GM04504 (cell line): Measurements from ENCODE around the gene PIEZO1.

Source experiments
- DNase-seq: peaks from one replicate; pipeline ENCODE4 v3.0.0-alpha.2; 2012; ENCODE audit warnings: low read depth

PIEZO1 gene

DNA sequence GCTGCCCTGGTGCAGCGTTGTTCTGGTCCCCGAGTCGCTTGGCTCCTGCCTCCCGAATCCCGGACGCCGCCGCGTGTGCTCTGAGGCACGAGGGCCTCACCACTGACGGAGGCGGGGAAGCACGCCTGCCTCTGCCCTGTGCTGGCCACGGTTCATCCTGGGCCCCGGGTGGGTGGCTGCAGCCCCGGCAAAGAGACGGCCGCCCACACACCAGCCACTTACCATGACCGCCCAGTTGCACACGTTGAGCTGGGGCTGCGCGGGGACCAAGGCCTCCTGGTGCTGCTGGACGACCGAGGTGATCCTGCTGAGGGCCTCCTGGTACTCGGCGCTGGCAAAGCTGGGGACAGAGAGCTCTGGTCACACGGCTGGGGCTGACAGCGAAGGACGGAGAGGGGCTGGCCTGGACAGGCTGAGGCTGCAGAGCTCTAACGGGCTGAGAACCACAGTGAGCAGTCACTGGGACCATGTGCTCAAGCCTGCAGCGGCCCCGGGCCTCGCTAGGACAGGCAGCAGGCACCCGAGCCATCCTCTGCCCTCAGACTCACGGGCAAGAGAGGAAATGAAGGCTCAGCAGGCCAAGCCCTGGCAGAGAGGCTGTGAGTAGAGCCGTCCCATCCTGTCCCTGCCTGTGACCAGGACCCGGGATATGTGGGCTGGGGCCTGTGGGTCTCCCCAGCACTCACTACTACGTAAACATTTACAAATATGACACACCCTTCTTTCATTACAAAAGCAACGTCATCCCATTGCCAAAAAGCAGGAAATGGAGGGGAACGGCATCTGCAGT is 33.0 kb upstream of the PIEZO1 start:
- DNase-seq: no peak

DNA sequence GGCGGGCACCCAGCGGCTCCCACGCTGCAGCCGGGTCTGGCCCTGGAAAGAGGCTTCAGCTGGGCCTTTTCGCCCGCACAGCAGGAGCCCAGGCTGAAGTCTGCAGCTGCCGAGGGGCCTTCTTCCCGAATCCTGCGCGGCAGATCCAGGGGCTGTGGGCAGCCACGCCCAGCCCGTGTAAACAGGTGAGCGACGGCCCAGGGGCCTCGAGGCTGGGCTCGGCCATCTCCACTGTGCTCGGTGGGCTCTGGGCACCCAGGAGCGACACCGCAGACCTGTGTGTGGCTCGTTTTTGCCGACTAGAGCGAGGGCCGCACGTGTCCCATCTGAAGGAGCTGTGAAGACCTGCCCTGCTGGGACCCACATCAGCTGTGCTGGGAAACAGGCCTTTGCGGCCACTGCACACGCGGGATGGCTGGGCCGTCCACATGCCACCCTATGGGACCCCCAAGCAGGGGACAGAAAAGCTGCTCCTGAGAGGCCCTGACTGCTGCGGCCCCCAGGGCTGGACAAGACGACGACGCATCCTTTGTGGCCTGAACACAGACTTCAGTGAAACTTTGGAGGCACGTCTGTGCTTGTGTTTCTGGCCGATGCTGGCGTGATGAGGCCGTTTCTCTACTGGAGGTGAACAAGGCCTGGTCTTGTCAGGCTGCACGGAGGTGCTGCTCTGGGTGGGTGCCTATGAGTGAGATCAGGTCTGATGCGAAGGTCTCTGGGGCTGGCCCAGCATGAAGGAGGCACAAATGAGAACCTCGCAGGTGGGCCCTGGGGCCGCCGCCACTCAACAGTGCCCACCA is 31.9 kb upstream of the PIEZO1 start:
- no peak for DNase-seq

DNA sequence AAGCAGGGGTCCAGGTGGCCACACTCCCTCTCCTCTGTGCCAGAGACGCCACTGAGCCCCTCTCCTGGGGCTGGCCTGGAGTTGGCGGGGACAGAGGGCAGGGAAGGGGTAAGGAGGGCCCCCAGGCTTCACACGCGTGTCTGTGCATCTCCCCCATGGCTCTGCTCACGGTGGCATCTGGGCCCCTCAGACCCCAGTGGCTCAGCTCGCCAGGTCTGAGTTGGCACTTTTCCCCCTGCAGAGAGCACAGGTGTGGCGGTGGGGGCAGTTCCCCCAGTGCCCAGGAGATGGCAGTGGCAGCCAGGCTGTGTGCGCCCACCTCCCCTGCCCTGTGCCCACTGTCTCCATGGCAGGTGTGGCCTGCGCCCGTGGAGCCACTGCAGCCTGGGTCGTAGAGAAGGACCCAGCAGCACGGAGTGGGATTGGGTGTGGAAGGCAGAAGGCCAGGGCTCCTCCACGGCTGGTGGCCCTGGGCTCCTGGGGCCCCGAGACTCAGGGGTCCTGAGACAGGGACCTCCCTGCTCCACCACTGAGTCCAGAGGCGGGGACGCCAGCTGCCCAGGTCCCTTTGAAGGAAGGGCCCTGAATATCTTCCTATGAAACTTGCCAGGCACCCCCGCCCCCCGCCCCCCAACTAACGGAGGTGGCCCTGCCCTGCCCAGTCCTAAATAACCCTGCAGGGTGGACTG is 31.0 kb upstream of the PIEZO1 start:
- DNase-seq: no peak

DNA sequence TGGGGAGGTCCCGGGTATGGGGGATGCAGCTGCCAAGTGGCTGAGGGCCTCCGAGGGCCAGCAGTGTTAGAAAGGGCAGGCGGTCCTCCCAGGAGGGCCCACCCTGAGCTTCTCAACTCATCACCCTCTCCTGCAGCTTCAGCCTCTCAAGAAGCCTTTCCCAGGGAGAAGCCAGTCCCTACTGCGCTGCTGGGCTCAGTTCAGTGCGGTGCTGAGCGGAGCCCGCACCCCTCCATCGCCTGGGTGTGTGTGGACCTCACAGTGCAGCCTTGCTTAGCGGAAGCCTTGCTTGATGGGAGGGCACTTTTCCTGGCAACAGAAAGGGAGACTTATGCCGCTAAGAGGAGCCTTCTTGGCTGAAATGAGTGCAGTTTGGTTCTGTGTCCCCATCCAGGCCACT is 30.2 kb upstream of the PIEZO1 start:
- DNase-seq: no peak

DNA sequence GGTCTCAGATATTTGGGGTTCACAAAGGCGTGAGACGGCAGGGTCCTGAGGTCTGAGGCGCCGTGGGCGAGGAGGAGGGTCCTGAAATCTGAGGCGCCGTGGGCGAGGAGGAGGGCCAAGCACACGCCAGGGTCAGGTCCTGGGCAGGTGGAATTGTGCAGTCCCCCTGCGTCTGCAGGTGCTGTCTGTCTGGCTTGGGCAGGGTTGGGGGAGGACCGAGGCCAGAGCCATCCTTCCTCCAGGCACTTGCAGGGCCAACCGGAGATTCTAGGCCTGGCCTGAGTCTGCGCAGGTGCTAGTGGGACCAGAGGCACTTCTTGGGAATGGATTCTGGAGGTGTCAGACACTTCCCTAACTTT is 29.1 kb upstream of the PIEZO1 start:
- no peak for DNase-seq

DNA sequence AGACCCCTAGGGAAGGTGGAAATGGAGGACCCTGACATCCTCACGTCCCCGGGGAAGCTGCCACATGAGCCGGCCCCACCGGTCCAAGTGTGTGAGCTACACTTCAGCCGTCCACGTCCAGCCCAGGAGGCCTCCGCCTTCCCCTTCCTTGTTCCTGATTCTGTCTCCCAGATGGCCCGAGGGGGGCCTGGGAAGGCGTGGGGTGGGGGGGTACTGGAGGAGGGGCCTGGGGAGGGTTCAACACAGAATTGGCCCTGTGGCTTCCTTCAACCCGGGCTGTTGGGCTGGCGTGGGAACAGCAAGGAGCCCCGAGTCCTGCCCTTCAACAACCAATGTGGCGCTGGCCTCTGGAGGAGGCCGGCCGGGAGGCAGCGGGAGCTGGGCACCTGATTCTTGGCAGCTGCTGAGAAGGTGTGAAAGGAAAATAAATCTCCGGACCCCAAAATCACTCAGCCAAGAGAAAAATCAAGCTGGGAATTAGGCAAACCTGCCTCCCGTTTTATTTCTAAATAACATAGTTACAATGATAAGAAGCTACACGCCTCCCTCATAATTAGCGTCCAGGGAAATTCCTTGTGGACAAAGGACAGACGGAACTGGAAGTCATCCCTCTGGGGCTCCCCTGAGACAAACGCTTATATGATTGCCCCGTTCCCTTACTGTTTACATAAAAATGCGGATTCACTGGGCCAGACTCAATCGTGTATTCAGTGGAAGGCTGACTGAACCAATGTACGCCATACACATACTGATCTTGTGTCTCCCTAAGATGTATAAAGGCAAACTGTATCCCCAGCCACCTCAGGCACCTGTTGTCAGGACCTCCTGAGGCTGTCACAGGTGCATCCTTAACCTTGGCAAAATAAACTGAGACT is 28.5 kb upstream of the PIEZO1 start:
- no peak for DNase-seq

DNA sequence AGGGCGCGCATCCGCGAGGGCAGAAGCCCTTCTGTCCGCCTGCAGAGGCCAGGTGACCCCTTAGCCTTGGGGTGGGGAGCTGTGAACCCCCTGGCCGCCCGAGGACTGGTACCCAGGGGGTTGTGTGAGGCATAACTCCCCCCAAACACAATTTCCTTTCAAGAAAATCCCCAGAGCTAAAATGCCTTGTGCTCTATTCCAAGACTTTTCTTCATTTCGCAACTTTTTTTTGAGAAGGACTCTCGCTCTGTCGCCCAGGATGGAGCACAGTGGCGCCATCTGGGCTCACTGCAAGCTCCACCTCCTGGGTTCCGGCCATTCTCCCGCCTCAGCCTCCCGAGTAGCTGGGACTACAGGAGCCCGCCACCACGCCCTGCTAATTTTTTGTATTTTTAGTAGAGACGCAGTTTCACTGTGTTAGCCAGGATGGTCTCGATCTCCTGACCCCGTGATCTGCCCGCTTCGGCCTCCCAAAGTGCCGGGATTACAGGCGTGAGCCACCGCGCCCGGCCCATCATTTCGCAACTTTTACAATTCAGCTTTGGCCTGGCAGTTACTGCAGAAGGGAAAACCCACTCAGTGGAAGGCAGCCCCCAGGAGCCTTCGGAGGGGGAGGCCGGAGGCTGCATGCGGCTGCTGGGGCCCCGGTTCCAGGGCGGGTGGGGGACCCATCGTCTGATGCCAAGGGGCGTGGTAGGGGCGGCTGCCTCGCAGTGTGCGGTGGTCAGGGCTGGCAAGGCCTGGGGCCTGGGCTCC is 27.7 kb upstream of the PIEZO1 start:
- DNase-seq: peak; percentile 27

DNA sequence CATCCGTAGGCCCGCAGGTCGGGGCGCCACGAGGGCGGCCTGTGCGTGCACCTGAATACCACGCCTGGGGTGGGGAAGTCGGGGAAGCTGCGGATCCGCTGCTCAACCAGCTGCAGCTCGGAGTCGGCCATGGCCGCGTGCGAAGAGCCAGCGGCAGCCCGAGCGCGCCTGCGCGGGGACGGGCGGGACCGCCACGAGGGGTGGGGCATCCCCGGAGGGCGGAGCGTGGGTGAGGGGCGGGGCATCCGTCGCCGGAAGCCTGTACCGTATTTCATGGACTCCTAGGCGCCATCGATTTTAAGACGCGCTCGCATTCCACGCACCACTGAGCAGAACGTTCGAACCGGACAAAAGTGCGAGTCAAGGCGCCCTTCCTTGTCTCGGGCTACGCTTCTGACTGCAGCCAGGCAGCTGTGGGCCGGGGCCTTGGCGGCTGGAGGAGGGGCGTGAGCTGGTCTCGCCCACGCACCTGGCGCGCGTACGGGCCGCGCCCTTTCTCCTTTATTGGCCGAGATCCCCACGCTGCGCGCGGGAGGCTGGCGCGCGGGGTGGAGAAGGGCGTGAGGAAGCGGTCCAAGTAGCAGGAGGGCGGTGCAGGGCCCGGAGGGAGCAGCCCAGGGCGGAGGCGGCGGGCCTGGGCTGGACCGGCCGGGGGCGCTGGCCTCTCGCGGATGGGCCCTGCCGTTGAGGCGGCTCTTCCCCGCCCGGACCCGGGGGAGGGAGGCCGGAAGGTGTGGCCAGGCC is 26.9 kb upstream of the PIEZO1 start, which contains the start of gene APRT:
TSS of gene APRT (minus strand) at position 160 of the 744 bp plus-strand sequence. CDS start at position 131, 29 bp downstream.
- peak; percentile 81 for DNase-seq

DNA sequence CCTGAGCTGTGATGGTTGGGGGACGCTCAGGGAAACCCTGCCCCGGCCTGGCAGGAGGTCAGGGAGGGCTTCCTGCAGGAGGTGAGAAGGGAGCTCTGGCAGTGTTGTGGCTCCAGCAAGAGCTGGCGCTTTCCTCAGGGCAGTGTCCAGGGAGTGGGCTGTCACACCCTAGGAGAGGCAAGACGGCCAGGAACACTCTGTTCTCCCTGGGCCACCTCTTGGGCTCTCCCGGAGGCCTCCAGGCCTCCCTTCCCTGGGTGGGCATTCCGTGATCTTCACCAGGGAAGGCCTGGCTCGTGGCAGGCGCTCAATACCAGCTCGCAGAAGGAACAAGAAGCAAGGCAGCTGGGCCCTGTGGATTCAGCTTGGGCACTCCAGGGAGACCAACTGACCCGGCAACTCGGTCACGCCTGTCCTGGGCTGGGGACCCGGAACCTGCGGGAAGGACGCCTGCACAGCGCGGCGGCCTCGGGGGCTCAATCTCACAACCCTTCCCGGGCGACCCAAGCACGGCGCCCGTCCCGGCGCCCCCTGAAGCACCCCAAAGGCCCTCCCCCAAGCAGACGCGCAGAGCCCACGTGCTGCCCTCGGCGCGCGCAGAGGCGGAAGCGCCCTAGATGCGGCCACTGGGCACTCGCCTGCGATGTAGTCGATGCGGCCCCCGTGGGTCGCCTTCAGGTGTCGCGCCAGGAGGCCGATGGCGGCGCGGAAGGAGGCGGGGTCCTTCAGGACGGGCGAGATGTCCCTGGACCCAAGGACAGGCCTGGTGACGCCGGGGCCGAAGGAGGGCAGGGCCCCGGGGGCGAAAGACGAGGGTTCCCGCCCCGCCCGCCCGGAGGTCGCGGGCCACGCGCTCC is 26.1 kb upstream of the PIEZO1 start:
- peak; percentile 46 for DNase-seq

DNA sequence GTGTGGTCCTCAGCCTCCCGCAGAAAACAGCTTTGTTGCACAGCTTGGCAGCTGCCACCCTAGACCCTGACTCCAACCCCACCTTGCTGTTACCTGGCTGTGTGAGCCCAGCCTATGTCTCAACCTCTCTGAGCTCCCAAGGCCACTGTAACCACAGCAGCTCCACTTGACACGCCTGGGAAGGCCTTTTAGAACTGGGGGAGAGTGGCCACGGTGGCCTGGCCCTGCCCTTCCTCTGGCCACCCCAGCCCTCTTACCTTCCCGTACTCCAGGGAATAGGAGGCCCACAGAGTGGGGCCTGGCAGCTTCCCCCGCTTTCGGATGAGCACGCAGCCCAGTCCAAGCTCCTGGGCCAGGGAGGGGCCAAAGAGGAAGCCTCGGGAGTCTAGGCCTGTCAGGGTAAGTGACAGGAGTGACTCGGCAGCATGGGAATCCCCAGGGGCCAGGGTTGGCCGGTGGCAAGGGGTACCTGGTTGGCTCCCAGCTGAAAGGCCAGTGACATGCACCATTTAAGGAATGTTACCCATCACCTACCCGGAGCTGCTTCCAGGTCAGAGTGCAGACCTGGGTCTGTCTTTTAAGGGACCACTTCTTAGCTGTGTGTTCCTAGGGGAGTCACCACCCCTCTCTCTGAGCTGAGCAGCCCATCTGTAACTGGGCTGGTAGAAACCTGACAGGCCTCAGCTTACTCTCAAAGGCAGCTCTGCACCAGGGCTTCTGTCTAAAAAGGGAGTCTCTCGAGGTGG is 25.3 kb upstream of the PIEZO1 start:
- no peak for DNase-seq

DNA sequence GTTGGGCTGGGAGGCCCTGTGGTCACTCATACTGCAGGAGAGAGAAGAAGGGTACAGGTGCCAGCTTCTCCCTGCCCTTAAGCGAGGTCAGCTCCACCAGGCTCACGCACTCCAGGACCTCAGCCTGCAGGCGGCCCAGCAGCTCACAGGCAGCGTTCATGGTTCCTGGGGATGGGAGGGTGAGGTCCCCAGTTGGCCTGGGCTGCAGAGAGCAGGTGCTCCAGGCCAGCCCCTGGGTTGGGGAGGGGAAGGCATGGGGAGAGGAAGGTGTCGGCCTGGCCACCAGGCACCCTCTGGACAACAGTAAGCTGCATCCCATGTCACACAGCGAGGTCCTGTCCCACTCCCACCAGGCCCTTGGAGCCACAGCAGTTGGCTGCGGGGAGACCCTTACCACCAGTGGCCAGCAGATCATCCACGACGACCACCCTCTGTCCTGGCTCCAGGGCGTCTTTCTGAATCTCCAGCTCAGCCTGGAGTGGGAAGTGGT is 24.7 kb upstream of the PIEZO1 start:
- DNase-seq: no peak

DNA sequence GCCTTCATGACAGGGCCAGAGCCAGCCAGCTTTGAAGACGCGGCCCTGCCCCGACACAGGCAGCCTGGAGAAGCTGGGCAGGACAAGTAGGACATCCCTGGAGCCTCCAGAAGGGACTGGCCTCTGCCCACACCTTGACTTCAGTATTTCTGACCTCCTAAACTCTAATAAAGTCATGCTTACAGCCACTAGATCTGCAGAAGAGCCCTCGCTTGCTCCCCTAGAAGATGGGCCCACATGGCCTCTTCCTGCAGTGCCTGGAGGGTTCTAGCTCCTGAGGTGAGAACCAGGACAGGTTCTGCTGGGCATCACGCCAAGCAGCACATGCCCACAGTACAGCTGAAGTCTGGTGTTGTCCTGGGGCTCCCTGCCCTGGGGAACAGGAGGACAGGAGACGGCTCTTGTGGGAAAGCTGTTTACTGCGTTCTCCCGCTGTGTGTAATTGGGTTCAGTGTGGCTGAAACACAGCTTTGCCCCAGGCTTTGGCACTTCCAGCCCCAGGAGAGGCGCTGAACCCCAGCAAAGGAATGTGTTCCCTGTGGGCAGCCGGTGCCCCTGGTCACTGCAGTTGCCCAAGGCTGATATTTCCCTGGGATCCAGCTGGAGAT is 24.2 kb upstream of the PIEZO1 start:
- no peak for DNase-seq

DNA sequence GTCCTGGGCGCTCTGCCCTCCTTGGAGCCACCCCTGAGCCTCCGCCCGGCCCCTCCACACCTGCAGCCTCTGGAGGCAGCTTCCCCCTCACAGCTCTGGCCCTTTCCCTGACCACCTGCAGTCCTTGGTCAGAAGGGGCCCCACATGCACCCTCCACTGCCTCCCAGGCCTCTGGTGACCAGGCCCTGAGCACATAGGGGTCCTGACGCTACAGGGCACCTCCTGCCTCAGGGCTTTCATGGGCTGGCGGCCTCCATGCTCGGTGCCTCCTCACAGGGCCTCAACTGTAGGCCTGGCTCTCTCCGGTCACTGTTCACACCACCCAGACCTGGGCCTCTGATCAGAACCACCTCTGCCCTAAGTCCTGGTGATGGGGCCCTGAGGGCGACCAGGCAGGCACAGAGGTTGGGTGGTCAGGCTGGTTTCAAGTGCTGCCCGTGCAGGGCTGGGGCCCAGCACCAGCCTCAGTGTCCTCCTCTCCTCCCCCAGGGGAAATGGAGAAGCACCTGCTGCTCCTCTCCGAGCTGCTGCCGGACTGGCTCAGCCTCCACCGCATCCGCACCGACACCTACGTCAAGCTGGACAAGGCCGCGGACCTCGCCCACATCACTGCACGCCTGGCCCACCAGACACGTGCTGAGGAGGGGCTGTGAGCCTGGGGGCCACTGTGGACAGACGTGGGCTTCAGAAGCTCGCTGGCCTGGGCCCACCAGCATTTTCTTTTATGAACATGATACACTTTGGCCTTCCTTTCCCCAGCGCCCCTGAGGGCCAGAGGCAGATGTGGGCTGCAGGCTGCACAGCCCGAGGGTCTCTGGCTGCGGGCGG is 22.8 kb upstream of the PIEZO1 start:
- DNase-seq: no peak

DNA sequence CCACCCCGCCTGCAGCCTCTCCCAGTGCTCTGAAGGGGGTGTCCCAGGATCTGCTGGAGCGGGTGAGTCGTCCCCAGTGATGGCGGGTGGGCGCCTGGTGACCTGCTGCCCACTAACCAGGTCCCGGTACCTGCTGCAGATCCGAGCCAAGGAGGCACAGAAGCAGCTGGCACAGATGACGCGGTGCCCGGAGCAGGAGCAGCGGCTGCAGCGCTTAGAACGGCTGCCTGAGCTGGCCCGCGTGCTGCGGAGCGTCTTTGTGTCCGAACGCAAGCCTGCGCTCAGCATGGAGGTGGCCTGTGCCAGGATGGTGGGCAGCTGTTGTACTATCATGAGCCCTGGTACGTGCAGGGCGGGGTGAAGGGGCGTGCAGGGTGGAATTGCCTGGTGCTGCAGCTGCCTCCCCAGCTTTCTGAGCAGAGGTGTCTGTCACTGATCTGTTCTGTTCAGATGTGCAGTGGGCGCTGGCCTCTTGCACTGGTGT is 22.2 kb upstream of the PIEZO1 start:
- no peak for DNase-seq

DNA sequence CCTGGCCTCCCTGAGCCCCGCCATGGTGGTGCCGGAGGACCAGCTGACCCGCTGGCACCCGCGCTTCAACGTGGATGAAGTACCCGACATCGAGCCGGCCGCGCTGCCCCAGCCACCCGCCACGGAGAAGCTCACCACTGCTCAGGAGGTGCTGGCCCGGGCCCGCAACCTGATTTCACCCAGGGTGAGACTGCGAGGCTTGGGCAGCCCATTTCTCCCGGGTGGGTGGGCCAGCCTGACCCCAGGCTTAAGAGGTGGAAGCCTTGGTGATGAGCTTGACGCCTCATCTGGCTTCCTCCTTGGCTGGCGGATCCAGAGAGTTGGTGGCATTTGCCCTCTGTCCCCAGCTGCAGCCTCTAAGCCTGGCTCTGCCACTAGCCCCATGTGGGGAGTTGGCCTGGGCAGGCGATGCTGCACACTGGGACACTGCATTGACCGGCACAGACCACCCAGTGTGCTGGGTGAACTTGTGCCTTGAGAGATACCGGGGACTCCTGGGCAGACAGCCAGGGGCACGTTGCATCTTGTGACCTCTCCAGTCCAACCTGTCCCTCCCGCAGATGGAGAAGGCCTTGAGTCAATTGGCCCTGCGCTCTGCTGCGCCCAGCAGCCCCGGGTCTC is 21.6 kb upstream of the PIEZO1 start:
- no peak for DNase-seq

DNA sequence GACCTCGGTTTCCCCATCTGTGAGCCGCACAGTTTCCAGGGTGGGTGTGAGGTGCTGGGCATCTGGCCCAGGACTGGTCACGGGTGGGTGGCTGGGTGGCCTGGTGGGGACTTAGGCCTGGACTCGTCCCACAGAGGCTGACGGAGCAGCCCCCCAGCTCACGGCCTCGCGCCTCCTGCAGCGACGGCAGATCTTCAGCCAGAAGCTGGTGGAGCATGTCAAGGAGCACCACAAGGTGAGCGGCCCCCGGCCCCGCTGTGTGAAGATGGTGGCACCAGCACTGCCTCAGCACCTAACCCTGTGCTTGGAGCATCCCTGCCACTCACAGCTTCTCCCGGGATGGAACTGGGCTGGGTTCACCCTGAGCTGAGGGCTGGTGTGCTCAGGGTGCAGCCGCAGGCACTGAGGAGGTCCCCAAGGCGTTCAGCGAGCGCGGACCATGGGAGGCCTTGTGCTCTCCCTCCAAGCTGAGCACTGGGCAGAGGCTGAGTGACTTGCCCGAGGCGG is 20.9 kb upstream of the PIEZO1 start:
- no peak for DNase-seq
